ENCODE results near the gene TTI1.
A peak's percentile ranks its signal among the peaks of the same experiment; 100 is the strongest.

DNA sequence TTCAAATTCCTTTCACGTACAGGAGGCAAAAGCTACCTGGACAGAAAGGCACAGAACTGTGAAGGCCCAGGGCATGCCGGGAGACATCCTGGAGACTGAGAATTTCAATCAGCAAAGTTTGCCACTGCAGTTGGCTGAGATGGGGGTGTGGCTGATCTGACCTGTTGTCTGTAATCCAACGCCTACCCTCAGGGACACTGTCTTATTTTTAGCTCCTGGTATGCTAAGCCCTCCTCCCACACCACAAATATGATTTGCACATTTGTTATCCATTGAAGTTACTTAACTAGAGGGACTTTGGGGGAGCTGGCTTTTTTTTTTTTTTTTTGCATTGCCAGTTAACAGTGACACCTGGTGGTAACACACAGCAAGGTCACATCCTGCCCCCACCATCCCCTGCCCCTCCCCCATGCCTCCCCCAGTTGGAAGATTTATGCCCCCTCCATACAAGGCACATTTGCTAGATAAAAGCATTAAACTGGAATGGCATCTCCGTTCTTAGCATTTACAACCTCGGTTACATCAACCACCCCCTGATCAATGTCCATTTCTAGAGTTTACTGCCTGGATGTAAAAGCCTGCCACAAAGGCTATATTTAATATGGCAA, 40.4 kb downstream of the TTI1 start:
- TF ChIP-seq CTCF (IDR thresholded peaks at IDR 0.05; ENCODE audit: low read length): peak; percentile 68
- TF ChIP-seq EZH2 (IDR thresholded peaks at IDR 0.05; ENCODE audit: borderline replicate concordance, low read length): no peak
